PC-3 (cell line): ENCODE results near the gene PPP1R13B. TPM values are rescaled to one million over a fixed set of nuclear protein-coding genes. Genes with fewer than 3 reads are reported as not detected.

Experiments
- ATAC-seq: fragments of 200-7000 bp; cut with Tn5 transposase; 2 replicates; pipeline ENCODE4 v1.9.1; 2020; ENCODE audit warnings: mild to moderate bottlenecking, moderate library complexity
- BruUV-seq: library from RNA; stranded (reverse); fragments of 400-500 nt; replicated peaks from 2 replicates; lab custom pipeline; 2021; lab: Mats Ljungman, UMichigan
- CTCF ChIA-PET: fragments of 300-600 bp; sonication (Branson Sonifier 250); formaldehyde crosslinking; loops from one replicate; lab custom pipeline; 2022; ENCODE audit warnings: antibody characterized with exemption; lab: Charles Lee
- POLR2A ChIA-PET: fragments of 300-600 bp; sonication (Branson Sonifier 250); formaldehyde crosslinking; loops from one replicate; lab custom pipeline; 2022; ENCODE audit warnings: antibody characterized with exemption; ENCODE audit not compliant: unreplicated experiment; lab: Charles Lee
- DNase-seq: peaks from one replicate; pipeline ENCODE4 v3.0.0-alpha.2; 2015
- H2AFZ ChIP-seq: fragments of 300-600 bp; sonication (generic); 2 replicates; pipeline ENCODE4 v1.6.0; 2016; ENCODE audit warnings: antibody characterized with exemption, low read length
- H3F3A ChIP-seq: fragments of 300-600 bp; sonication (generic); one replicate; pipeline ENCODE4 v1.6.0; 2017; ENCODE audit warnings: antibody characterized with exemption, low read length, control low read depth, mild to moderate bottlenecking; ENCODE audit not compliant: unreplicated experiment
- H3K27ac ChIP-seq: fragments of 300-600 bp; sonication (generic); 2 replicates; pipeline ENCODE4 v1.5.1; 2016; ENCODE audit warnings: mild to moderate bottlenecking, low read length
- H3K27me3 ChIP-seq: fragments of 300-600 bp; sonication (generic); 2 replicates; pipeline ENCODE4 v1.6.1; 2016; ENCODE audit warnings: low read length, mixed read lengths
- H3K36me3 ChIP-seq: fragments of 300-600 bp; sonication (generic); 2 replicates; pipeline ENCODE4 v1.6.1; 2016; ENCODE audit warnings: low read depth, mixed run types, low read length, mixed read lengths
- H3K4me1 ChIP-seq: fragments of 300-600 bp; sonication (generic); 2 replicates; pipeline ENCODE4 v1.5.1; 2016; ENCODE audit warnings: low read length; ENCODE audit not compliant: insufficient read depth
- H3K4me2 ChIP-seq: fragments of 300-600 bp; sonication (generic); 2 replicates; pipeline ENCODE4 v1.6.0; 2016; ENCODE audit warnings: low read length
- H3K4me3 ChIP-seq: fragments of 300-600 bp; sonication (generic); 2 replicates; pipeline ENCODE4 v1.5.1; 2016; ENCODE audit warnings: mild to moderate bottlenecking, low read length, mixed read lengths
- H3K79me2 ChIP-seq: fragments of 300-600 bp; sonication (generic); 2 replicates; pipeline ENCODE4 v1.6.1; 2017; ENCODE audit warnings: low read length, mixed read lengths
- H3K9ac ChIP-seq: fragments of 300-600 bp; sonication (generic); 2 replicates; pipeline ENCODE4 v1.6.0; 2016; ENCODE audit warnings: mild to moderate bottlenecking, low read length
- H3K9me2 ChIP-seq: fragments of 300-600 bp; sonication (generic); replicated peaks from 2 replicates; pipeline ENCODE4 v1.6.1; 2016; ENCODE audit warnings: mixed run types, low read length, mixed read lengths
- H3K9me3 ChIP-seq: fragments of 300-600 bp; sonication (generic); 2 replicates; pipeline ENCODE4 v1.6.1; 2016; ENCODE audit warnings: low read length, mixed read lengths
- H4K20me1 ChIP-seq: fragments of 300-600 bp; sonication (generic); 2 replicates; pipeline ENCODE4 v1.6.1; 2016; ENCODE audit warnings: low read length, mixed read lengths
- CTCF ChIP-seq: fragments of 300-600 bp; sonication (generic); conservative IDR thresholded peaks from 2 replicates; pipeline ENCODE4 v1.5.1; 2017; ENCODE audit warnings: antibody characterized with exemption, low read depth, mild to moderate bottlenecking, low read length
- EZH2 ChIP-seq: fragments of 300-600 bp; sonication (generic); IDR thresholded peaks from one replicate; pipeline ENCODE4 v1.6.1; 2017; ENCODE audit warnings: antibody characterized with exemption, mild to moderate bottlenecking, low read length; ENCODE audit not compliant: unreplicated experiment
- EZH2phosphoT487 ChIP-seq: fragments of 300-600 bp; sonication (generic); IDR thresholded peaks from 2 replicates; pipeline ENCODE4 v1.6.1; 2018; ENCODE audit warnings: mild to moderate bottlenecking, antibody characterized with exemption, low read length, borderline replicate concordance
- intact Hi-C: fragments of 100-400 bp; cut with micrococcal nuclease; formaldehyde crosslinking; loops from 2 replicates; pipeline ENCODE4 v1.9.0; 2023
- total RNA-seq: library from RNA; depleted of rRNA; stranded (reverse); fragments of >200 nt; gene quantifications from 2 replicates; pipeline ENCODE4 v1.2.3, GENCODE V29; 2014

PPP1R13B gene
- total RNA-seq, 1 experiment from 2014 or later, result 13.0 TPM

GRCh38 chr14:103856607-103857006 lies 9.2 kb upstream of the PPP1R13B start:
- H3K9ac ChIP-seq, result no peak overlapping the region
- ChIA-PET POLR2A (no interaction called here), CTCF (interaction anchor here (0.8 kb wide), 1 partner anchor 48 kb away, joined by 3 read pairs; no protein-coding TSS in a partner anchor)
- no peaks in the 10 kb centered on the region for H3K79me2 ChIP-seq
- no peak overlapping the region for H3K4me2 ChIP-seq
- H3K4me1 ChIP-seq, result peaks cover 28% of the 10 kb centered on the region
- DNase-seq (no peak), ATAC-seq (no peak)
- H3K4me3 ChIP-seq, result no peak overlapping the region
- no peak overlapping the region for H3K27ac ChIP-seq
- no peak overlapping the region for H2AFZ ChIP-seq
- intact Hi-C loops, result no loop called here
- TF ChIP-seq EZH2phosphoT487, result no peak
- no peak for TF ChIP-seq CTCF
- TF ChIP-seq EZH2, result no peak
- BruUV-seq, result no TSS peak
- no peaks in the 10 kb centered on the region for H3K9me2 ChIP-seq
- H3K9me3 ChIP-seq, result no peaks in the 10 kb centered on the region
- no peaks in the 10 kb centered on the region for H3K27me3 ChIP-seq
- no peaks in the 10 kb centered on the region for H3K36me3 ChIP-seq
- no peaks in the 10 kb centered on the region for H3F3A ChIP-seq
- H4K20me1 ChIP-seq, result no peaks in the 10 kb centered on the region

- H3K9me2 ChIP-seq, result no peaks in the 10 kb centered on the region
- H3K9me3 ChIP-seq, result no peaks in the 10 kb centered on the region
- peak overlapping the region; percentile 56; the same call in 1 of the 2 replicates for H2AFZ ChIP-seq
- H4K20me1 ChIP-seq, result no peaks in the 10 kb centered on the region
- H3K36me3 ChIP-seq, result no peaks in the 10 kb centered on the region
- CTCF ChIA-PET, result interaction anchor here (0.8 kb wide), 1 partner anchor 48 kb away, joined by 3 read pairs; no protein-coding TSS in a partner anchor
- DNase-seq (no peak), ATAC-seq (no peak)
- POLR2A ChIA-PET, result no interaction called here
- no peaks in the 10 kb centered on the region for H3F3A ChIP-seq
- H3K4me3 ChIP-seq, result no peak overlapping the region
- H3K9ac ChIP-seq, result no peak overlapping the region
- no peaks in the 10 kb centered on the region for H3K79me2 ChIP-seq
- H3K4me1 ChIP-seq, result peaks cover 28% of the 10 kb centered on the region
- TF ChIP-seq CTCF, result no peak
- TF ChIP-seq EZH2phosphoT487, result no peak
- no peak for TF ChIP-seq EZH2
- no peak overlapping the region for H3K27ac ChIP-seq
- no peaks in the 10 kb centered on the region for H3K27me3 ChIP-seq
- no TSS peak for BruUV-seq
- peak overlapping the region; percentile 47; the same call in 1 of the 2 replicates for H3K4me2 ChIP-seq
- intact Hi-C loops, result no loop called here
These were observed 8.7 kb upstream of the PPP1R13B start for GRCh38 chr14:103856105-103856504.

GRCh38 chr14:103855734-103856095 lies 8.3 kb upstream of the PPP1R13B start:
- ChIA-PET CTCF (interaction anchor here (0.8 kb wide), 1 partner anchor 48 kb away, joined by 3 read pairs; no protein-coding TSS in a partner anchor), POLR2A (no interaction called here)
- TF ChIP-seq EZH2, result no peak
- Histone ChIP-seq H3K9me2 (no peaks in the 10 kb centered on the region), H3K36me3 (no peaks in the 10 kb centered on the region), H3K4me1 (peaks cover 28% of the 10 kb centered on the region), H3K27ac (no peak overlapping the region), H3K4me2 (peak overlapping the region; percentile 47), H3K9ac (no peak overlapping the region), H4K20me1 (no peaks in the 10 kb centered on the region), H3K4me3 (no peak overlapping the region), H3K27me3 (no peaks in the 10 kb centered on the region), H3K9me3 (no peaks in the 10 kb centered on the region), H2AFZ (peak overlapping the region; percentile 56), H3F3A (no peaks in the 10 kb centered on the region), H3K79me2 (no peaks in the 10 kb centered on the region)
- intact Hi-C loops, result no loop called here
- no peak for ATAC-seq
- BruUV-seq, result no TSS peak
- no peak for DNase-seq
